SU-DHL-6 (cell line): Measurements from ENCODE around the gene CCDC15.

Experiments used
- H2AFZ ChIP-seq: fragments of 200-600 bp; sonication (generic); 2 replicates; pipeline ENCODE4 v1.6.1; 2014; ENCODE audit warnings: low read depth, mild to moderate bottlenecking, moderate library complexity, mixed read lengths, antibody characterized with exemption, low read length; ENCODE audit not compliant: severe bottlenecking
- H3F3A ChIP-seq: fragments of 200-600 bp; shearing (Covaris generic); 2 replicates; pipeline ENCODE4 v1.6.0; 2016; ENCODE audit warnings: antibody characterized with exemption, mild to moderate bottlenecking; ENCODE audit not compliant: insufficient read depth
- H3K27ac ChIP-seq: fragments of 200-600 bp; sonication (generic); 2 replicates; pipeline ENCODE4 v1.5.1; 2016; ENCODE audit warnings: low read depth, mild to moderate bottlenecking, low read length, moderate library complexity, mixed read lengths
- H3K27me3 ChIP-seq: fragments of 200-600 bp; sonication (generic), shearing (Covaris generic); 2 replicates; pipeline ENCODE4 v1.6.0; 2014; ENCODE audit warnings: mild to moderate bottlenecking, low read length
- H3K36me3 ChIP-seq: fragments of 200-600 bp; sonication (generic); 2 replicates; pipeline ENCODE4 v1.6.1; 2014; ENCODE audit warnings: mild to moderate bottlenecking, low read length, mixed read lengths
- H3K4me2 ChIP-seq: fragments of 300-600, 200-600 bp; shearing (Covaris generic), sonication (generic); 2 replicates; pipeline ENCODE4 v1.6.0; 2014; ENCODE audit warnings: low read length, low read depth, mild to moderate bottlenecking; ENCODE audit not compliant: poor library complexity, severe bottlenecking
- H3K4me3 ChIP-seq: fragments of 200-600 bp; sonication (generic); 2 replicates; pipeline ENCODE4 v1.5.1; 2014; ENCODE audit warnings: antibody characterized with exemption, low read length, mild to moderate bottlenecking, mixed read lengths; ENCODE audit not compliant: insufficient read depth, poor library complexity, severe bottlenecking
- H3K79me2 ChIP-seq: fragments of 200-600 bp; sonication (generic); 2 replicates; pipeline ENCODE4 v1.6.1; 2014; ENCODE audit warnings: mild to moderate bottlenecking, low read length, moderate library complexity; ENCODE audit not compliant: insufficient read depth
- H3K9ac ChIP-seq: fragments of 200-600 bp; sonication (generic); 2 replicates; pipeline ENCODE4 v1.7.0; 2014; ENCODE audit warnings: mild to moderate bottlenecking, low read length
- H3K9me2 ChIP-seq: fragments of 200-600 bp; sonication (generic); replicated peaks from 2 replicates; pipeline ENCODE4 v1.6.1; 2014; ENCODE audit warnings: low read length; ENCODE audit not compliant: insufficient read depth
- H3K9me3 ChIP-seq: fragments of 200-600 bp; sonication (generic); 2 replicates; pipeline ENCODE4 v1.6.1; 2014; ENCODE audit warnings: low read length, mixed read lengths; ENCODE audit not compliant: insufficient read depth
- H4K20me1 ChIP-seq: fragments of 200-600 bp; sonication (generic); 2 replicates; pipeline ENCODE4 v1.6.1; 2014; ENCODE audit warnings: low read depth, mild to moderate bottlenecking, antibody characterized with exemption, low read length, moderate library complexity, mixed read lengths
- CTCF ChIP-seq: fragments of 200-600 bp; sonication (generic); IDR thresholded peaks from one replicate; pipeline ENCODE4 v1.5.1; 2017; ENCODE audit warnings: antibody characterized with exemption, mild to moderate bottlenecking, low read length, moderate library complexity; ENCODE audit not compliant: insufficient read depth, poor library complexity, severe bottlenecking
- EZH2phosphoT487 ChIP-seq: fragments of 200-600 bp; sonication (generic), shearing (Covaris generic); conservative IDR thresholded peaks from 2 replicates; pipeline ENCODE4 v1.6.1; 2018; ENCODE audit warnings: mild to moderate bottlenecking, antibody characterized with exemption, low read length, moderate library complexity, mixed read lengths

Gene CCDC15

GRCh38 chr11:125081098-125081798 is 127.2 kb downstream of the CCDC15 start:
- Histone ChIP-seq H3K9ac (no peak overlapping the region), H3K9me3 (no peaks in the 10 kb centered on the region), H3F3A (no peaks in the 10 kb centered on the region), H3K27me3 (no peaks in the 10 kb centered on the region), H4K20me1 (no peaks in the 10 kb centered on the region), H3K4me2 (no peak overlapping the region), H3K9me2 (no peaks in the 10 kb centered on the region), H2AFZ (no peak overlapping the region), H3K36me3 (no peaks in the 10 kb centered on the region), H3K27ac (no peak overlapping the region), H3K4me3 (no peak overlapping the region), H3K79me2 (no peaks in the 10 kb centered on the region)
- no peak for TF ChIP-seq EZH2phosphoT487
- TF ChIP-seq CTCF: no peak

- Histone ChIP-seq H3K9me3 (no peaks in the 10 kb centered on the region), H3K27me3 (no peaks in the 10 kb centered on the region), H3K9ac (no peak overlapping the region), H3K4me3 (no peak overlapping the region), H3K36me3 (no peaks in the 10 kb centered on the region), H3K9me2 (no peaks in the 10 kb centered on the region), H3K4me2 (no peak overlapping the region), H3K79me2 (no peaks in the 10 kb centered on the region), H2AFZ (no peak overlapping the region), H3K27ac (no peak overlapping the region), H4K20me1 (no peaks in the 10 kb centered on the region), H3F3A (no peaks in the 10 kb centered on the region)
- TF ChIP-seq EZH2phosphoT487 (no peak), CTCF (no peak)
Measured at GRCh38 chr11:125082040-125082439, 128.0 kb downstream of the CCDC15 start.

- H3F3A ChIP-seq: no peaks in the 10 kb centered on the region
- no peak overlapping the region for H3K4me2 ChIP-seq
- no peaks in the 10 kb centered on the region for H3K9me3 ChIP-seq
- no peak overlapping the region for H3K4me3 ChIP-seq
- no peak overlapping the region for H3K27ac ChIP-seq
- no peak overlapping the region for H3K9ac ChIP-seq
- no peaks in the 10 kb centered on the region for H4K20me1 ChIP-seq
- H3K79me2 ChIP-seq: no peaks in the 10 kb centered on the region
- H3K36me3 ChIP-seq: no peaks in the 10 kb centered on the region
- no peak for TF ChIP-seq EZH2phosphoT487
- no peak for TF ChIP-seq CTCF
- H2AFZ ChIP-seq: no peak overlapping the region
- no peaks in the 10 kb centered on the region for H3K9me2 ChIP-seq
- H3K27me3 ChIP-seq: no peaks in the 10 kb centered on the region
Measured at GRCh38 chr11:125082611-125083311, 128.8 kb downstream of the CCDC15 start.
